ENCODE measurements around the gene STAC3. TPM values are rescaled to one million over a fixed set of nuclear protein-coding genes. Genes with fewer than 3 reads are reported as not detected.

STAC3 gene
- total and polyA plus RNA-seq, 2 of the 13 experiments (the other 11 are each of a cell fraction or from before 2014, with no cell fraction given) = 0.18 to 0.22 TPM

- TF ChIP-seq ZHX2 (IDR thresholded peaks at IDR 0.05; ENCODE audit: low read depth) = no peak
- TF ChIP-seq ZHX2 (CRISPR knock-in tag; IDR thresholded peaks at IDR 0.05; ENCODE audit: borderline replicate concordance) = no peak
- no peak for TF ChIP-seq ZNF644 (CRISPR knock-in tag; IDR thresholded peaks at IDR 0.05; ENCODE audit: low read depth)
- 0 out of 2 replicates have a peak, but pooled peaks have one; percentile 34 for TF ChIP-seq RFX5 (IDR thresholded peaks at IDR 0.05; ENCODE audit: low read depth, low read length)
- TF ChIP-seq ARID2 (CRISPR knock-in tag; IDR thresholded peaks at IDR 0.05; ENCODE audit: borderline replicate concordance) = no peak
- no peak for TF ChIP-seq MED8 (CRISPR knock-in tag; IDR thresholded peaks at IDR 0.05; ENCODE audit: insufficient replicate concordance)
- TF ChIP-seq, protein P1, sequence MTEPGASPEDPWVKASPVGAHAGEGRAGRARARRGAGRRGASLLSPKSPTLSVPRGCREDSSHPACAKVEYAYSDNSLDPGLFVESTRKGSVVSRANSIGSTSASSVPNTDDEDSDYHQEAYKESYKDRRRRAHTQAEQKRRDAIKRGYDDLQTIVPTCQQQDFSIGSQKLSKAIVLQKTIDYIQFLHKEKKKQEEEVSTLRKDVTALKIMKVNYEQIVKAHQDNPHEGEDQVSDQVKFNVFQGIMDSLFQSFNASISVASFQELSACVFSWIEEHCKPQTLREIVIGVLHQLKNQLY (CRISPR knock-in tag; IDR thresholded peaks at IDR 0.05) = no peak
- TF ChIP-seq MXI1 (IDR thresholded peaks at IDR 0.05; ENCODE audit: borderline replicate concordance, low read depth, low read length) = peak; percentile 40; the same call in 1 of the 3 replicates
- TF ChIP-seq REST (IDR thresholded peaks at IDR 0.05; ENCODE audit: borderline replicate concordance in 1 of 2, low read depth in 1 of 2, low read length in 2 of 2) = no peak
- TF ChIP-seq TOE1 (CRISPR knock-in tag; IDR thresholded peaks at IDR 0.05) = no peak
- no peak for TF ChIP-seq ZNF562 (CRISPR knock-in tag; IDR thresholded peaks at IDR 0.05; ENCODE audit: borderline replicate concordance)
- TF ChIP-seq ZNF564 (CRISPR knock-in tag; IDR thresholded peaks at IDR 0.05) = no peak
- TF ChIP-seq ZNF572 (CRISPR knock-in tag; IDR thresholded peaks at IDR 0.05) = peak; percentile 42; the same call in 1 of the 2 replicates
- TF ChIP-seq ZNF276 (CRISPR knock-in tag; IDR thresholded peaks at IDR 0.05; ENCODE audit: low read depth) = no peak
- TF ChIP-seq SP1 (IDR thresholded peaks at IDR 0.05) = no peak
- no peak for TF ChIP-seq SP1 (CRISPR knock-in tag; IDR thresholded peaks at IDR 0.05)
- peak; percentile 53 for TF ChIP-seq GATAD2A (CRISPR knock-in tag; IDR thresholded peaks at IDR 0.05)
- no peak for TF ChIP-seq DNMT3B (CRISPR knock-in tag; conservative IDR thresholded peaks at IDR 0.05)
These were observed 29.4 kb upstream of the STAC3 start (continued) for GRCh38 chr12:57280211-57281062.
